ENCODE results near the gene RGS6. TPM values are rescaled to one million over a fixed set of nuclear protein-coding genes. Genes with fewer than 3 reads are reported as not detected.

The RGS6 gene
- total RNA-seq, 1 donor from 2014 or later, result 0.34 TPM

DNA sequence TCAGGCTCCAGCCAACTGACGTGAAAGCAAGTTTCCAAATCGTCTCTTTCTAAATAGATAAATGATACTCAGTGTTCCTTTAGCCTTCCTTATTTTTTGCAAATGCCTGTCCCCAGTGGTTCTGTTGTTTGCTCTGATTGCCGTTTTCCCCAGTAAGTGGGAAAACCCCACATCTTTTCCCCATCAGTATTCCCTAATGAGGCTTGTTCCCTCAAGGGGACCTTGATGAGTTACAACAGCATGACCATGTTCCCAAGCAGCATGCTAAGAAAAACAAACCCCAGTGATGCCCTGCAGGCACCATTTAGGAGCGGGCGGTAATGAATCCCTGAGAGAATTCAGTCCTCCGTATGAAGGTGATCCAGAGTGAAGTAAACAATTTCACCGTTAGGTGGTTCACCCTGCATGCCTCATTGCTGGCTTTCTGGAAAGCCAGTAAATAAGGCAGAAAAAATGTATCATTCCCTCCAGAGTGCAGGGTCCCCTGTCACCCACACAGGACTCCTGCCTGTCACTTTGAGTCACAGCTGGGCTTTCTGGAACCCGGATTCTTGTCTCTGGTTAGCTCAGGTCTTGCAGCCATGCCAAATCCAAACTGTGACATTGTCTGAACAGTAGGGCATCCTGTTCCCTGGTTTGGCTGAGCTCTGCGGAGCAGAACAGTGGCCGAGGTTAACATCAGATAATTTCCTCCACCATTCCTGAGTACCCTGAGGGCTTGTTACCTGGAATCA, 222.6 kb downstream of the RGS6 start:
- H3K4me1 ChIP-seq (ENCODE audit: insufficient read depth, low read length), result no peaks in the 10 kb centered on the region

DNA sequence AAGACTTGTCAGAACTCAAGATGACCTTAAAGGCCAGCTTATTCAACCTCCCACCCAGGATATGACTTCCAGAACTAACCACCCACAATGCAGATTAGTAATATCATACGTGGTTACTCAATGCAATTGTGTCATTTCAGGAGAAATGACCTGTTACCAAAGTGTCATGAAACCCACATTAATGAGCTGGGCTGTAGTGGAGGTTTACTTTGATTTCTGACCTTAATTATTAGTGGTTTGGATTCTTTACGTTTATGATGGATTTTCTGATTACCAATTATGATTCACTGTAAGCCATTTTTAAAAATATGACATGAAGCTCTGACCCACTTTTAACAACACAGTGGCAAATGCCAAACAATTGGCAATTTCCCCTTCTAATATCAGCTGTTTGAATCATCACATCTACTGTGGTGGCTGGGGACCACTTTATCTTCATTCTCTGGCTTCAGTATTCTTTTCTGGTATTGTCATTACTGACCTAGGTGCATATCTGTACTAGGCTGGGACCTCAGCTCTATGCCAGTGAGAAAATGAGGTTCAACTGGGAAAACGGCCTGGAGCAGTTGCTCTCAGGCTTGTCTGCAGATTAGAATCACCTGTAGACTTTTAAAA, 223.3 kb downstream of the RGS6 start:
- Histone ChIP-seq H2AFZ (ENCODE audit: low read depth, low read length) (no peak overlapping the region), H3K9ac (ENCODE audit: low read length) (no peak overlapping the region), H3K4me1 (ENCODE audit: insufficient read depth, low read length) (no peaks in the 10 kb centered on the region), H3K4me3 (ENCODE audit: insufficient read depth, low read depth, low read length) (no peak overlapping the region), H4K20me1 (ENCODE audit: insufficient read depth, low read length) (no peaks in the 10 kb centered on the region), H3K27me3 (ENCODE audit: insufficient read depth, low read length) (no peaks in the 10 kb centered on the region), H3K27ac (ENCODE audit: low read depth, low read length) (no peak overlapping the region), H3K9me3 (ENCODE audit: insufficient read depth, low read depth, low read length) (no peaks in the 10 kb centered on the region), H3K79me2 (ENCODE audit: insufficient read depth, low read length) (no peaks in the 10 kb centered on the region), H3K36me3 (ENCODE audit: insufficient read depth, low read length) (no peaks in the 10 kb centered on the region), H3K4me2 (ENCODE audit: low read length) (no peak overlapping the region)
- Mint-ChIP-seq H3K27ac (ENCODE audit: unreplicated experiment) (no peak overlapping the region), H3K4me1 (ENCODE audit: low read depth, unreplicated experiment) (no peaks in the 10 kb centered on the region), H3K36me3 (ENCODE audit: low read depth, unreplicated experiment) (no peaks in the 10 kb centered on the region), H3K9me3 (ENCODE audit: unreplicated experiment) (peaks cover 13% of the 10 kb centered on the region), H3K4me3 (ENCODE audit: unreplicated experiment) (no peak overlapping the region), H3K27me3 (ENCODE audit: low read depth, unreplicated experiment) (peaks cover 7% of the 10 kb centered on the region)
- no peak for FAIRE-seq
- TF ChIP-seq EZH2 (IDR thresholded peaks at IDR 0.05; ENCODE audit: insufficient read depth, low read length), result no peak
- TF ChIP-seq, protein P1, sequence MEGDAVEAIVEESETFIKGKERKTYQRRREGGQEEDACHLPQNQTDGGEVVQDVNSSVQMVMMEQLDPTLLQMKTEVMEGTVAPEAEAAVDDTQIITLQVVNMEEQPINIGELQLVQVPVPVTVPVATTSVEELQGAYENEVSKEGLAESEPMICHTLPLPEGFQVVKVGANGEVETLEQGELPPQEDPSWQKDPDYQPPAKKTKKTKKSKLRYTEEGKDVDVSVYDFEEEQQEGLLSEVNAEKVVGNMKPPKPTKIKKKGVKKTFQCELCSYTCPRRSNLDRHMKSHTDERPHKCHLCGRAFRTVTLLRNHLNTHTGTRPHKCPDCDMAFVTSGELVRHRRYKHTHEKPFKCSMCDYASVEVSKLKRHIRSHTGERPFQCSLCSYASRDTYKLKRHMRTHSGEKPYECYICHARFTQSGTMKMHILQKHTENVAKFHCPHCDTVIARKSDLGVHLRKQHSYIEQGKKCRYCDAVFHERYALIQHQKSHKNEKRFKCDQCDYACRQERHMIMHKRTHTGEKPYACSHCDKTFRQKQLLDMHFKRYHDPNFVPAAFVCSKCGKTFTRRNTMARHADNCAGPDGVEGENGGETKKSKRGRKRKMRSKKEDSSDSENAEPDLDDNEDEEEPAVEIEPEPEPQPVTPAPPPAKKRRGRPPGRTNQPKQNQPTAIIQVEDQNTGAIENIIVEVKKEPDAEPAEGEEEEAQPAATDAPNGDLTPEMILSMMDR (IDR thresholded peaks at IDR 0.05; ENCODE audit: insufficient read depth, low read depth, low read length), result no peak
- DNase-seq (ENCODE audit: low read depth), result no peak

More for the DNA sequence above, 222.6 kb downstream of the RGS6 start:
- FAIRE-seq (no peak), DNase-seq (ENCODE audit: low read depth) (no peak)
- no peak overlapping the region for H3K4me2 ChIP-seq (ENCODE audit: low read length)
- no peak overlapping the region for H3K27ac Mint-ChIP-seq (ENCODE audit: unreplicated experiment)
- H3K4me3 ChIP-seq (ENCODE audit: insufficient read depth, low read depth, low read length), result no peak overlapping the region
- TF ChIP-seq EZH2 (IDR thresholded peaks at IDR 0.05; ENCODE audit: insufficient read depth, low read length), result no peak
- TF ChIP-seq, protein P1 (IDR thresholded peaks at IDR 0.05; ENCODE audit: insufficient read depth, low read depth, low read length), result no peak
- peaks cover 13% of the 10 kb centered on the region for H3K9me3 Mint-ChIP-seq (ENCODE audit: unreplicated experiment)
- H3K9ac ChIP-seq (ENCODE audit: low read length), result no peak overlapping the region
- no peak overlapping the region for H2AFZ ChIP-seq (ENCODE audit: low read depth, low read length)
- no peaks in the 10 kb centered on the region for H3K4me1 Mint-ChIP-seq (ENCODE audit: low read depth, unreplicated experiment)
- no peaks in the 10 kb centered on the region for H3K9me3 ChIP-seq (ENCODE audit: insufficient read depth, low read depth, low read length)
- H3K27me3 ChIP-seq (ENCODE audit: insufficient read depth, low read length), result no peaks in the 10 kb centered on the region
- H3K27me3 Mint-ChIP-seq (ENCODE audit: low read depth, unreplicated experiment), result peaks cover 7% of the 10 kb centered on the region
- H4K20me1 ChIP-seq (ENCODE audit: insufficient read depth, low read length), result no peaks in the 10 kb centered on the region
- no peak overlapping the region for H3K27ac ChIP-seq (ENCODE audit: low read depth, low read length)
- H3K4me3 Mint-ChIP-seq (ENCODE audit: unreplicated experiment), result no peak overlapping the region
- no peaks in the 10 kb centered on the region for H3K36me3 ChIP-seq (ENCODE audit: insufficient read depth, low read length)
- no peaks in the 10 kb centered on the region for H3K36me3 Mint-ChIP-seq (ENCODE audit: low read depth, unreplicated experiment)
- no peaks in the 10 kb centered on the region for H3K79me2 ChIP-seq (ENCODE audit: insufficient read depth, low read length)

Data from astrocyte (in vitro differentiated cells and primary cell).